Measurements from ENCODE around the gene CITED2.

Gene CITED2

DNA sequence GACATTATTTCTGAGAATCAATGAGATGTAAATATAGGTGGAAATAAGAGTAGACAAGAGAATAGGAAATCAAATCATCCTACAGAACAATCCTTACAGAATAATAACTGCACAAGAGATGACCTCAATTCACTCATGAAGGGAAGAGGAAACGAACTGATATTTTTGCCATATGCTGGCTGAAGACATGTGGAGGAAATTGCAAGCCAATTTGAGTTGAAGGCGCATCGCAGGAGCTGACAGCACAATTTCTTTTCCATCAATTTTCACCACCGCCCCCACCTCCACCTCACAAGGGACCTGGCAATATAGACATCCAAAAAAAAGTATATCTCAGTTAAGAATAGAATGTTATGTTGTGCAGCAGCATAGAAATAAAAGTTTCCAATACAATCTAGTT lies 20.3 kb downstream of the CITED2 start:
- Histone ChIP-seq H3K27me3 (ENCODE audit: control insufficient read depth in 5 of 5, insufficient read depth in 4 of 5, low read length in 5 of 5) (no peaks in the 10 kb centered on the region), H3K4me1 (ENCODE audit: control insufficient read depth in 5 of 5, insufficient read depth in 5 of 5, low read length in 5 of 5) (peaks cover 0 to 7% (median 2%) of the 10 kb centered on the region in 5 donors), H3K9ac (ENCODE audit: low read length in 5 of 5) (no peak overlapping the region), H3K27ac (ENCODE audit: low read depth, low read length) (no peak overlapping the region), H3K36me3 (ENCODE audit: control insufficient read depth in 5 of 5, insufficient read depth in 5 of 5, low read length in 5 of 5) (no peaks in the 10 kb centered on the region), H3K9me3 (ENCODE audit: control insufficient read depth in 5 of 5, low read length in 5 of 5) (no peaks in the 10 kb centered on the region), H3K4me3 (ENCODE audit: low read depth in 1 of 5, low read length in 5 of 5) (no peak overlapping the region)

DNA sequence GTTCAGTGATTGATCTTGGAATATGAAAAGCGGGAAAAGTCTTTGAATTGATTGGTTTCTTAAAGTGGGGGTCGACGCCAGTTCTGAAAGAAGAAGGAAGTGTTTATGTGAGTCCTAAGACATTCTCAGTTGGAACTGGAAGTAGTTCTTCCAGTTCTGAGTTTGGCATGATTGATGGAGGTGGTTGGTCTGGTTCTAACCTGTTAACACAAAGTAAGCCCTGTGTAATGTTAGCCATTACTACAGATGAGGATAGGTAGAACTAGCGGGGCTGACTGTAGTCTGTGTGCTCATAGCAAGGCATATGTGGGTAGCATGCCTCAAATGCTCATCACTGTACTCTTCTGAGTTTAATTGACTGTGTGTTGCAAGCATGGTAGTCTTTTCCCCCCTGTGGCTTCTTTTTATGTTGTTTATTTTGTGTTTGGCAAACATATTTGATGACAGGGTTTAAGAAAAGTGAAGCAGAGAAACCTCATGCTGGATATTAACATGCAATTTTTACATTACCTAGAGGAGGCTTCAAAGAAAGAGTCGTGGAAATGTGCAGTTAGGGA lies 24.9 kb downstream of the CITED2 start:
- Histone ChIP-seq H3K9me3 (ENCODE audit: control insufficient read depth in 5 of 5, low read length in 5 of 5) (no peaks in the 10 kb centered on the region), H3K4me1 (ENCODE audit: control insufficient read depth in 5 of 5, insufficient read depth in 5 of 5, low read length in 5 of 5) (peaks cover 0 to 7% (median 2%) of the 10 kb centered on the region in 5 donors), H3K27ac (ENCODE audit: low read depth, low read length) (no peak overlapping the region), H3K4me3 (ENCODE audit: low read depth in 1 of 5, low read length in 5 of 5) (no peak overlapping the region), H3K9ac (ENCODE audit: low read length in 5 of 5) (no peak overlapping the region), H3K36me3 (ENCODE audit: control insufficient read depth in 5 of 5, insufficient read depth in 5 of 5, low read length in 5 of 5) (no peaks in the 10 kb centered on the region), H3K27me3 (ENCODE audit: control insufficient read depth in 5 of 5, insufficient read depth in 4 of 5, low read length in 5 of 5) (no peaks in the 10 kb centered on the region)

DNA sequence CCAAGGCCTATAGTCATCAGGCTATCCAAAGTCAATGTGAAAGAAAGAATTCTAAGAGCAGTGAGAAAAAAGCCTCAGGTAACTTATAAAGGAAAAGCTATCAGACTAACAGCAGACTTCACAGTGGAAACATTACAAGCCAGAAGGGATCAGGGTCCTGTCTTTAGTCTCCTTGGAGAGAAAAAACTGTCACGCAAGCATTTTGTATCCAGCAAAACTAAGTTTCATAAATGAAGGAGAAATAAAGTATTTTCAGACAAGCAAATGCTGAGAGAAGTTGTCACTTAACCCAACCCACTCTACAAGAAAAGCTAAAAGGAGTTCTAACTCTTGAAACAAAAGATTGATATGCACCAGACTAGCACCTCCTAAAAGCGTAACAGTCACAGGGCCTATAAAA lies 28.1 kb downstream of the CITED2 start:
- H3K9me3 ChIP-seq (ENCODE audit: control insufficient read depth in 5 of 5, low read length in 5 of 5): no peaks in the 10 kb centered on the region
- no peak overlapping the region for H3K4me3 ChIP-seq (ENCODE audit: low read depth in 1 of 5, low read length in 5 of 5)
- peaks cover 0 to 2% (median 0%) of the 10 kb centered on the region in 5 donors for H3K4me1 ChIP-seq (ENCODE audit: control insufficient read depth in 5 of 5, insufficient read depth in 5 of 5, low read length in 5 of 5)
- no peaks in the 10 kb centered on the region for H3K36me3 ChIP-seq (ENCODE audit: control insufficient read depth in 5 of 5, insufficient read depth in 5 of 5, low read length in 5 of 5)
- no peaks in the 10 kb centered on the region for H3K27me3 ChIP-seq (ENCODE audit: control insufficient read depth in 5 of 5, insufficient read depth in 4 of 5, low read length in 5 of 5)
- no peak overlapping the region for H3K9ac ChIP-seq (ENCODE audit: low read length in 5 of 5)
- no peak overlapping the region for H3K27ac ChIP-seq (ENCODE audit: low read depth, low read length)

DNA sequence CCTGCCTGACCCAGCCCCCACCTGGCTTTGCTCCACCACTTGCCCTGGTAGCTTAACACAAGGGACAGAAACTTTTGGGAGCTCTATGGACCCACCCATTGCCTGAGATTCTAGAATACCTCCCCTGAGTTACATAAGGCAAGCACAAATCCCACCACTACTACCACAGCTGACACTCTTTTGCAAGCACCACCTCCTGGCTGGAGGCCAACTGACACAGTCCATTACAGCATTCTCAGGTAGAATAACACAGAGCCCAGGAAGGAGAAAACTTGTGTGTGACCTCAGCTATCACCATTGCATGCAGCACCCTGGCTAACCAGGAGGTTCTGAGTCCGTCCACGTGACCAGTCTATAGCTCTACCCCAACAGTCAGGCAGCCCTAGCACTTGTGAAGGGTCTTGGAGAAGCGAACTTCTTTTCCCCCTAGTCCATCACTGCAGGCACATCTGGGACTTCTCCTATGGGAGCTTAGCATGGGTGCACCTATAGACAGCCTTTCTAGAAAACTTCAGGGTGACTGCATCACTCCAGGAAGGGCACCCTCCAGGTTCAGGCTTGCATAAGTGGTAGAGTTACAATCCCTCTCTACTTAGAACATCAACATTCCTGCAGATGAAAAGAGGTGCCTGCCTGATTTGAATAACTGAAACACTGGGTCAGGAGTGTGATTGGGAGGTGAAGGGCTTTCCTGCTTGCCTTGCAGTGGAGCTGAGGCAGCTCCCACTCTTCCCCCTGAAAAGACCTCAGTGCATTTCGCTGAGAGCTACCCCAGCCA lies 30.1 kb downstream of the CITED2 start:
- Histone ChIP-seq H3K27ac (ENCODE audit: low read depth, low read length) (no peak overlapping the region), H3K9me3 (ENCODE audit: control insufficient read depth in 5 of 5, low read length in 5 of 5) (no peaks in the 10 kb centered on the region), H3K27me3 (ENCODE audit: control insufficient read depth in 5 of 5, insufficient read depth in 4 of 5, low read length in 5 of 5) (no peaks in the 10 kb centered on the region), H3K9ac (ENCODE audit: low read length in 5 of 5) (no peak overlapping the region), H3K36me3 (ENCODE audit: control insufficient read depth in 5 of 5, insufficient read depth in 5 of 5, low read length in 5 of 5) (no peaks in the 10 kb centered on the region), H3K4me3 (ENCODE audit: low read depth in 1 of 5, low read length in 5 of 5) (no peak overlapping the region), H3K4me1 (ENCODE audit: control insufficient read depth in 5 of 5, insufficient read depth in 5 of 5, low read length in 5 of 5) (peaks cover 0 to 3% (median 0%) of the 10 kb centered on the region in 5 donors)

DNA sequence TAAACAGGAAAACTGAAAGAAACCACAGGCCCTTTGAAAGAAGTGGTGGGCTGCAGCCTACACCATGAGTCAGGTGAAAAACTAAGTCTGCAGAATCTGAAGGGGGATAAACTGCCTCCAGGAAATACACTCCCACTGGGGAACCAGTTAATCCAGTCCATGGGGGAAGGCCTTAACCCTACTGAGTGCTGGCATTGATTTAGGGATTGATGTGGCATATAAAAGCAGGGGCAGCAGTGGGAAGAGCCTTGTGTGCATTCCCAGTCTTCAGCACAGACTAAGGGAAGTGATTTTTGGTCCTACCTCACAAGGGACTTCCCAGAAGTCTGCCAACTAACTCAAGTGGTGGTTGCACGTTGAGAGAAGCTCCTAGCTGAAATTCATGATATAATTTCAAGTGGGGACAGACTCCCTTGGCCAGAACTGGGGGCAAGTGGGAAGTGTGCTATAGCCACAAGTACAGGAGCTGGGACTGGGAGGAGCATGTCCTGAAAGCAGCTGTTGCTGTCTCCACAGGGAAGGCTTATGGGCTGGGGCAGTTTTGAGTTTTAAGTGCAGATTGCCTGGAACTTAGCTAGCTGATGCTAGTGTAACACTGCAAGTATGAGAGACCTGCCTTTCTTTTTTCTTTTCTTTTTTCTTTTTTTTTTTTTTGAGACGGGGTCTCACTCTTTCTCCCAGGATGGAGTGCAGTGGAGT lies 31.2 kb downstream of the CITED2 start:
- no peaks in the 10 kb centered on the region for H3K9me3 ChIP-seq (ENCODE audit: control insufficient read depth in 5 of 5, low read length in 5 of 5)
- no peak overlapping the region for H3K9ac ChIP-seq (ENCODE audit: low read length in 5 of 5)
- H3K27me3 ChIP-seq (ENCODE audit: control insufficient read depth in 5 of 5, insufficient read depth in 4 of 5, low read length in 5 of 5): no peaks in the 10 kb centered on the region
- peaks cover 0 to 14% (median 10%) of the 10 kb centered on the region in 5 donors for H3K4me1 ChIP-seq (ENCODE audit: control insufficient read depth in 5 of 5, insufficient read depth in 5 of 5, low read length in 5 of 5)
- no peak overlapping the region for H3K27ac ChIP-seq (ENCODE audit: low read depth, low read length)
- H3K4me3 ChIP-seq (ENCODE audit: low read depth in 1 of 5, low read length in 5 of 5): no peak overlapping the region
- H3K36me3 ChIP-seq (ENCODE audit: control insufficient read depth in 5 of 5, insufficient read depth in 5 of 5, low read length in 5 of 5): no peaks in the 10 kb centered on the region

DNA sequence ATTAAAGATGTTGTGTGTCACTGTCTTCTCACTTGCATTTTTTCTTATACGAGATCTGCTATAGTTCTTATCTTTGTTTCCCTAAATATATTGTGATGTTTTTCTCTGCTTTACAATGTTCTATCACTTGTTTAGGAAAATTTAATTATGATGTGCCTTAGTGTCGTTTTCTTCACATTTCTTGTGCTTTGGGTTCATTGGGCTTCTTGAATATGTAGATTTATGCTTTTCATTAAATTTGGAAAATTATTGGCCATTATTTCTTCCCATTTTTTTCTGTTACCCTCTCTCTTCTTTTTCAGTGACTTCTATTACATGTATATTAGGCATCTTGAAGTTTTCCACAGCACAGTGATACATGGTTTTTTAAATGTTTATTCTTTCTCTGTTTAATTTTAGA lies 33.4 kb downstream of the CITED2 start:
- no peaks in the 10 kb centered on the region for H3K9me3 ChIP-seq (ENCODE audit: control insufficient read depth in 5 of 5, low read length in 5 of 5)
- H3K27me3 ChIP-seq (ENCODE audit: control insufficient read depth in 5 of 5, insufficient read depth in 4 of 5, low read length in 5 of 5): no peaks in the 10 kb centered on the region
- H3K4me1 ChIP-seq (ENCODE audit: control insufficient read depth in 5 of 5, insufficient read depth in 5 of 5, low read length in 5 of 5): peaks cover 0 to 17% (median 11%) of the 10 kb centered on the region in 5 donors

DNA sequence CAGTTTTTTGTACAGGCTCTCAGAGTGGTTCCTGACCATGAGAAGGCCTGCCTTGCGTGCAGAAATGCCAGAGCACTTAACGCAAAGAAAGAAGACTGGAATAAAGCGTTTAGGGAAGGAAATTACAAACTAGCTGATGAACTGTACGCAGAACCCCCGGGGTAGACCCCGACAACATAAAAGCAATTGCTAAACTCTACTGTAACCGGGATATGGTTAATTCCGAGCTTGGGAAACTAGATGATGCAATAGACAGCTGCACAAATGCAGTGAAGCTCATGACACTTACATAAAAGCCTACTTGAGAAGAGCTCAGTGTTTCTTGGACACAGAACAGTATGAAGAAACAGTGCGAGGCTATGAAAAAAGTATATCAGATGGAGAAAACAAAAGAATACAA lies 35.7 kb downstream of the CITED2 start:
- H3K4me1 ChIP-seq (ENCODE audit: control insufficient read depth in 5 of 5, insufficient read depth in 5 of 5, low read length in 5 of 5): peaks cover 0 to 23% (median 17%) of the 10 kb centered on the region in 5 donors
- H3K27me3 ChIP-seq (ENCODE audit: control insufficient read depth in 5 of 5, insufficient read depth in 4 of 5, low read length in 5 of 5): no peaks in the 10 kb centered on the region
- H3K9ac ChIP-seq (ENCODE audit: low read length in 5 of 5): no peak overlapping the region
- H3K36me3 ChIP-seq (ENCODE audit: control insufficient read depth in 5 of 5, insufficient read depth in 5 of 5, low read length in 5 of 5): no peaks in the 10 kb centered on the region
- H3K4me3 ChIP-seq (ENCODE audit: low read depth in 1 of 5, low read length in 5 of 5): no peak overlapping the region
- no peaks in the 10 kb centered on the region for H3K9me3 ChIP-seq (ENCODE audit: control insufficient read depth in 5 of 5, low read length in 5 of 5)
- H3K27ac ChIP-seq (ENCODE audit: low read depth, low read length): peak overlapping the region; percentile 14

More for the DNA sequence above, 33.4 kb downstream of the CITED2 start:
- Histone ChIP-seq H3K36me3 (ENCODE audit: control insufficient read depth in 5 of 5, insufficient read depth in 5 of 5, low read length in 5 of 5) (no peaks in the 10 kb centered on the region), H3K4me3 (ENCODE audit: low read depth in 1 of 5, low read length in 5 of 5) (no peak overlapping the region), H3K27ac (ENCODE audit: low read depth, low read length) (no peak overlapping the region), H3K9ac (ENCODE audit: low read length in 5 of 5) (no peak overlapping the region)

DNA sequence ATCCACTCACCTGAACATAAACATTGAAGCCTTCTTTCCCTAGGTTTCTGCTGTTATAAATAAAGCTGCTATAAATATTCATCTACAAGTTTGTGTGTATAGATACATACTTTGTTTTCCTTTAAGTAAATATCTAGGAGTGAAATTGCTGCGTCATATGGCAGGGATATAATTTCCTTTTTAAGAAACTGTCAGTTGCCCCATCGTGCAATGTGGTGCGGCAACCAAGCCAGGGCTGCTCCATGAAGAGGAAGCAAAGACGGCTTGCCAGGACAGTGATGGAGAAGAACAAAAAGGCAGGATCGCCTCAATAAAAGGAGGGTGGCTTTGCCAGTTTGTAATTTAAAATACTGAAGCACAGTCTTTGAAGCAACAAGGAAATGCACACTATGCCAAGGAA lies 36.6 kb downstream of the CITED2 start:
- peaks cover 0 to 20% (median 17%) of the 10 kb centered on the region in 5 donors for H3K4me1 ChIP-seq (ENCODE audit: control insufficient read depth in 5 of 5, insufficient read depth in 5 of 5, low read length in 5 of 5)
- H3K36me3 ChIP-seq (ENCODE audit: control insufficient read depth in 5 of 5, insufficient read depth in 5 of 5, low read length in 5 of 5): no peaks in the 10 kb centered on the region
- no peak overlapping the region for H3K27ac ChIP-seq (ENCODE audit: low read depth, low read length)

DNA sequence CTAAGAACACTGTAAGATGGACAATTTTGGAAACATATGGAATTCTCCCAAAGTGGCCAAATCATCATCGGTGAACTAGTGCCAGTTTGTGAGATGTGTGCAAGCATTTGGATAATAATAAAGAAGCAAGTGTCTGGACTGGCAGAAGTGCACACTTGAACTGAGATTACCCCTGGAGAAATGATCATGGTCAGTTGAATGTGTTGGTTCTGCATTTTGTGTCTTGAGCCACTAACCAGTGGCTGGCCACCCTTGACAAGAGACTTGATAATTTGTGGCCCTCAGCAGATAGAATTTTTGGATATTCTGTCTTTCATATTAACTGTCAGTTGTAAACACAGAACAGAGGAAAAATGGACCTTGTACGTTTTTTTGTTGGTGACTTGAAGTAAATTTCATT lies 37.4 kb downstream of the CITED2 start:
- H3K4me1 ChIP-seq (ENCODE audit: control insufficient read depth in 5 of 5, insufficient read depth in 5 of 5, low read length in 5 of 5): peaks cover 0 to 20% (median 17%) of the 10 kb centered on the region in 5 donors

More for the DNA sequence above, 36.6 kb downstream of the CITED2 start:
- no peak overlapping the region for H3K4me3 ChIP-seq (ENCODE audit: low read depth in 1 of 5, low read length in 5 of 5)
- H3K27me3 ChIP-seq (ENCODE audit: control insufficient read depth in 5 of 5, insufficient read depth in 4 of 5, low read length in 5 of 5): no peaks in the 10 kb centered on the region
- H3K9me3 ChIP-seq (ENCODE audit: control insufficient read depth in 5 of 5, low read length in 5 of 5): no peaks in the 10 kb centered on the region
- H3K9ac ChIP-seq (ENCODE audit: low read length in 5 of 5): no peak overlapping the region

DNA sequence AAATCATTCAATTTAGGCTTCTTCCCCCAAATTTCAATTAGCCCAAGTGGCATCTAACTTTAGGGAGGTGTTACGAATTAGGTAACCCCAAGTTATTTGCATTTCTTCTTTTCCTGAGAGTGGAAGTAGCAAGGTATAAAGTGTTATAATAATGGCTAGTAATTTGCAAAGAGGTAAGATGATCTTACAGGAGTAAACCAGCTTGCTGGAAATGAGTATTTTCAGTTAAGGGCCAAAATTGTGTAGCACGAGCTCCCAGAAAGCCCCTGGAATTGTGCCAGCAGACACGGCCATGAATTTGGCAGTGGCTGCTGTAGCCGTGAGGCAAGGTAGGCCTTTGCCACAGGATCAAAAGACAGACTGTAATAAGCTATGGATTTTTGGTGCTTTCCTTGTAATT lies 38.0 kb downstream of the CITED2 start:
- H3K27me3 ChIP-seq (ENCODE audit: control insufficient read depth in 5 of 5, insufficient read depth in 4 of 5, low read length in 5 of 5): no peaks in the 10 kb centered on the region
- no peaks in the 10 kb centered on the region for H3K9me3 ChIP-seq (ENCODE audit: control insufficient read depth in 5 of 5, low read length in 5 of 5)
- no peak overlapping the region for H3K9ac ChIP-seq (ENCODE audit: low read length in 5 of 5)
- peaks cover 0 to 20% (median 17%) of the 10 kb centered on the region in 5 donors for H3K4me1 ChIP-seq (ENCODE audit: control insufficient read depth in 5 of 5, insufficient read depth in 5 of 5, low read length in 5 of 5)
- no peak overlapping the region for H3K4me3 ChIP-seq (ENCODE audit: low read depth in 1 of 5, low read length in 5 of 5)
- H3K36me3 ChIP-seq (ENCODE audit: control insufficient read depth in 5 of 5, insufficient read depth in 5 of 5, low read length in 5 of 5): no peaks in the 10 kb centered on the region
- H3K27ac ChIP-seq (ENCODE audit: low read depth, low read length): no peak overlapping the region

More for the DNA sequence above, 37.4 kb downstream of the CITED2 start:
- Histone ChIP-seq H3K27me3 (ENCODE audit: control insufficient read depth in 5 of 5, insufficient read depth in 4 of 5, low read length in 5 of 5) (no peaks in the 10 kb centered on the region), H3K4me3 (ENCODE audit: low read depth in 1 of 5, low read length in 5 of 5) (no peak overlapping the region), H3K9ac (ENCODE audit: low read length in 5 of 5) (no peak overlapping the region), H3K27ac (ENCODE audit: low read depth, low read length) (no peak overlapping the region), H3K9me3 (ENCODE audit: control insufficient read depth in 5 of 5, low read length in 5 of 5) (no peaks in the 10 kb centered on the region), H3K36me3 (ENCODE audit: control insufficient read depth in 5 of 5, insufficient read depth in 5 of 5, low read length in 5 of 5) (no peaks in the 10 kb centered on the region)

Data from subcutaneous abdominal adipose tissue (tissue), 5 donors.